Liver (tissue), 9 donors: ENCODE data around the gene GDPD5. TPM values are rescaled to one million over a fixed set of nuclear protein-coding genes. Genes with fewer than 3 reads are reported as not detected.

Experiments used
- DNase-seq: peaks from one replicate; pipeline ENCODE4 v3.0.0-alpha.2; 2017; ENCODE audit warnings: low spot score
- H3K27ac ChIP-seq, 2 donors: one replicate each; pipeline ENCODE4 v1.7.0; 2013; ENCODE audit warnings: inconsistent platforms in 2 of 2, low read length in 2 of 2, control low read depth in 1 of 2, low read depth in 1 of 2, mild to moderate bottlenecking in 1 of 2
- H3K27me3 ChIP-seq, 4 donors: one replicate each; pipeline versions ENCODE4 v1.6.1 to v1.7.0; 2013; ENCODE audit warnings: low read length in 3 of 4, inconsistent platforms in 1 of 4, mild to moderate bottlenecking in 1 of 4, moderate library complexity in 1 of 4; ENCODE audit not compliant: control insufficient read depth in 4 of 4, insufficient read depth in 4 of 4
- H3K36me3 ChIP-seq, 4 donors: one replicate each; pipeline versions ENCODE4 v1.6.1 to v1.7.0; 2013; ENCODE audit warnings: low read length in 3 of 4, mild to moderate bottlenecking in 3 of 4, low read depth in 1 of 4, moderate library complexity in 1 of 4; ENCODE audit not compliant: control insufficient read depth in 4 of 4, insufficient read depth in 3 of 4
- H3K4me1 ChIP-seq, 4 donors: one replicate each; pipeline versions ENCODE4 v1.6.1 to v1.7.0; 2013; ENCODE audit warnings: low read length in 3 of 4, mild to moderate bottlenecking in 3 of 4, moderate library complexity in 1 of 4; ENCODE audit not compliant: control insufficient read depth in 4 of 4, insufficient read depth in 4 of 4
- H3K4me3 ChIP-seq, 3 donors: one replicate each; pipeline versions ENCODE4 v1.6.1 to v1.7.0; 2013; ENCODE audit warnings: low read length in 3 of 3, control low read depth in 1 of 3, low read depth in 1 of 3, mild to moderate bottlenecking in 1 of 3
- H3K9ac ChIP-seq, 2 donors: one replicate each; pipeline ENCODE4 v1.7.0; 2013; ENCODE audit warnings: low read length in 2 of 2, mild to moderate bottlenecking in 2 of 2, moderate library complexity in 2 of 2, control low read depth in 1 of 2, low read depth in 1 of 2
- H3K9me3 ChIP-seq, 4 donors: one replicate each; pipeline versions ENCODE4 v1.6.1 to v1.7.0; 2013; ENCODE audit warnings: low read length in 3 of 4; ENCODE audit not compliant: control insufficient read depth in 4 of 4
- ATF3 ChIP-seq: IDR thresholded peaks from 2 replicates; pipeline ENCODE4 v1.6.1; 2016; ENCODE audit warnings: antibody characterized with exemption
- CTCF ChIP-seq: fragments of 150-350 bp; IDR thresholded peaks from 2 replicates; pipeline ENCODE4 v1.5.1; 2017; ENCODE audit warnings: improper control_type of control experiment, low read depth, low read length; ENCODE audit not compliant: missing input control
- FOXA1 ChIP-seq: IDR thresholded peaks from 2 replicates; pipeline ENCODE4 v1.6.1; 2016; ENCODE audit warnings: antibody characterized with exemption
- HNF4A ChIP-seq, 2 donors: conservative IDR thresholded peaks; 2 replicates each; pipeline ENCODE4 v1.6.1; 2016; ENCODE audit warnings: antibody characterized with exemption in 2 of 2, mild to moderate bottlenecking in 2 of 2
- HNF4G ChIP-seq: IDR thresholded peaks from 2 replicates; pipeline ENCODE4 v1.6.1; 2016; ENCODE audit warnings: antibody characterized with exemption
- JUND ChIP-seq, 2 donors: IDR thresholded peaks; 2 replicates each; pipeline ENCODE4 v1.6.1; 2016; ENCODE audit warnings: antibody characterized with exemption in 2 of 2
- NR2F2 ChIP-seq: IDR thresholded peaks from 2 replicates; pipeline ENCODE4 v1.6.1; 2016; ENCODE audit warnings: antibody characterized with exemption
- REST ChIP-seq: IDR thresholded peaks from 2 replicates; pipeline ENCODE4 v1.6.1; 2016; ENCODE audit warnings: antibody characterized with exemption, mild to moderate bottlenecking
- SP1 ChIP-seq: IDR thresholded peaks from 2 replicates; pipeline ENCODE4 v1.6.1; 2018; ENCODE audit warnings: antibody characterized with exemption, mild to moderate bottlenecking
- TAF1 ChIP-seq: conservative IDR thresholded peaks from 2 replicates; pipeline ENCODE4 v1.6.1; 2016; ENCODE audit warnings: antibody characterized with exemption, mild to moderate bottlenecking
- YY1 ChIP-seq: IDR thresholded peaks from 2 replicates; pipeline ENCODE4 v1.6.1; 2016; ENCODE audit warnings: antibody characterized with exemption, mild to moderate bottlenecking
- WGBS: extraction: QIAGEN DNeasy Blood & Tissue Kit; methylation state at CpG from one replicate; pipeline ENCODE4 v1.1.7; 2013; 5-methylcytosine and 5-hydroxymethylcytosine counted together
- polyA plus RNA-seq, 2 donors: library from polyadenylated mRNA; stranded (reverse) in 1 of 2; unstranded in 1 of 2; fragments of 200-250 nt in 1 of 2; fragments of >200 nt in 1 of 2; fragmentation: Nextera tagmentation in 1 of 2; extraction: Ambion mirVana in 1 of 2; gene quantifications; one replicate each; pipeline versions ENCODE4 v1.2.1 to v1.2.3, GENCODE V29; 2013 to 2015
- total RNA-seq, 2 donors: library from RNA; depleted of rRNA; stranded (reverse); fragments of >200 nt; gene quantifications; one replicate each; pipeline ENCODE4 v1.2.3, GENCODE V29; 2014
- donor health status: healthy.
- donor health status: healthy.
- donor health status: healthy.
- donor health status: healthy.
- donor health status: healthy.

GDPD5 gene
- total and polyA plus RNA-seq, 4 donors, result 3.0 to 22.8 (median 4.2) TPM

- no peak for DNase-seq
- no peak for TF ChIP-seq NR2F2
- no peak for TF ChIP-seq HNF4A (conservative IDR thresholded peaks at IDR 0.05)
- no peak for TF ChIP-seq REST
- no peak for TF ChIP-seq CTCF
- no peak for TF ChIP-seq JUND (IDR thresholded peaks at IDR 0.05)
- TF ChIP-seq FOXA1, result no peak
- no peak overlapping the region for H3K4me3 ChIP-seq
- 84% methylated on average over 15 of the region's 15 CpGs for WGBS
- H3K9me3 ChIP-seq, result no peaks in the 10 kb centered on the region
- H3K4me1 ChIP-seq, result peaks cover 0 to 14% (median 4%) of the 10 kb centered on the region in 4 donors
- H3K27ac ChIP-seq, result no peak overlapping the region
- no peaks in the 10 kb centered on the region for H3K27me3 ChIP-seq
- peaks cover 12 to 57% (median 54%) of the 10 kb centered on the region in 4 donors for H3K36me3 ChIP-seq
- H3K9ac ChIP-seq, result no peak overlapping the region
These were observed 121.6 kb downstream of the GDPD5 start for GRCh38 chr11:75403983-75404658.

GRCh38 chr11:75403037-75403436, 122.7 kb downstream of the GDPD5 start:
- TF ChIP-seq YY1 (no peak), REST (no peak), ATF3 (no peak), TAF1 (no peak), HNF4G (no peak), JUND (IDR thresholded peaks at IDR 0.05) (no peak), SP1 (no peak), NR2F2 (no peak), FOXA1 (no peak), HNF4A (conservative IDR thresholded peaks at IDR 0.05) (no peak)
- Histone ChIP-seq H3K9me3 (no peaks in the 10 kb centered on the region), H3K27me3 (no peaks in the 10 kb centered on the region), H3K36me3 (peaks cover 12 to 57% (median 54%) of the 10 kb centered on the region in 4 donors), H3K27ac (no peak overlapping the region), H3K4me1 (peaks cover 0 to 14% (median 4%) of the 10 kb centered on the region in 4 donors), H3K9ac (no peak overlapping the region), H3K4me3 (no peak overlapping the region)
- no peak for DNase-seq
- WGBS, result 87% methylated on average over 1 of the region's 1 CpG
